Liver (tissue), 3 donors: ENCODE data around the gene PREX1.

Experiments used
- ATF3 ChIP-seq: IDR thresholded peaks from 2 replicates; pipeline ENCODE4 v1.6.1; 2016; ENCODE audit warnings: antibody characterized with exemption
- CTCF ChIP-seq: fragments of 150-350 bp; IDR thresholded peaks from 2 replicates; pipeline ENCODE4 v1.5.1; 2017; ENCODE audit warnings: improper control_type of control experiment, low read depth, low read length; ENCODE audit not compliant: missing input control
- FOXA1 ChIP-seq: IDR thresholded peaks from 2 replicates; pipeline ENCODE4 v1.6.1; 2016; ENCODE audit warnings: antibody characterized with exemption
- GABPA ChIP-seq, 2 donors: IDR thresholded peaks in 1 of 2; conservative IDR thresholded peaks in 1 of 2; 2 replicates each; pipeline ENCODE4 v1.6.1; 2016; ENCODE audit warnings: antibody characterized with exemption in 2 of 2, mild to moderate bottlenecking in 1 of 2, moderate library complexity in 1 of 2
- JUND ChIP-seq, 2 donors: IDR thresholded peaks; 2 replicates each; pipeline ENCODE4 v1.6.1; 2016; ENCODE audit warnings: antibody characterized with exemption in 2 of 2
- MAX ChIP-seq: IDR thresholded peaks from 2 replicates; pipeline ENCODE4 v1.6.1; 2016; ENCODE audit warnings: antibody characterized with exemption
- SP1 ChIP-seq: IDR thresholded peaks from 2 replicates; pipeline ENCODE4 v1.6.1; 2018; ENCODE audit warnings: antibody characterized with exemption, mild to moderate bottlenecking
- donor health status: healthy.
- donor health status: healthy.

- no peak for TF ChIP-seq CTCF
- no peak for TF ChIP-seq ATF3
- no peak for TF ChIP-seq MAX
- no peak for TF ChIP-seq GABPA (IDR thresholded peaks at IDR 0.05 in 1 of 2, conservative IDR thresholded peaks at IDR 0.05 in 1 of 2)
- no peak for TF ChIP-seq JUND (IDR thresholded peaks at IDR 0.05)
- TF ChIP-seq SP1, result no peak
- no peak for TF ChIP-seq FOXA1
Observed at GRCh38 chr20:48750941-48751635, 76.7 kb downstream of the PREX1 start.
